ENCODE data around the gene PLEKHA8. TPM values are rescaled to one million over a fixed set of nuclear protein-coding genes. Genes with fewer than 3 reads are reported as not detected.

Gene PLEKHA8
- total RNA-seq, 1 donor from 2014 or later, result 4.8 TPM

- Histone ChIP-seq H3K27ac (peak within 1 kb of the TSS; percentile 97), H3K9me3 (peaks cover 8 to 13% of the 10 kb centered on the region in 2 donors), H3K4me1 (peaks cover 0 to 9% of the 10 kb centered on the region in 2 donors), H3K27me3 (no peaks in the 10 kb centered on the region), H3K4me3 (peak within 1 kb of the TSS; percentile 94 to 97), H3K36me3 (no peaks in the 10 kb centered on the region)
- peak in 1 of 3 experiments; percentile 26 for TF ChIP-seq CTCF (IDR thresholded peaks at IDR 0.05)
- peak in 1 of 2 donors; percentile 66 for DNase-seq (ENCODE audit: low spot score in 2 of 2)
- intact Hi-C loops (cut with DNase I), result loop anchor here (1.0 to 10.0 kb wide), 2 partner anchors 146 to 295 kb away; partner anchors contain the start of gene ZNRF2
Observed at GRCh38 chr7:29989257-29989995, 38.8 kb upstream of the PLEKHA8 start, which contains the start of gene SCRN1. Gene SCRN1, minus strand, starts transcription at chr7:29989801. Its CDS starts 20,734 bp downstream, at chr7:29969067.

- H3K4me1 ChIP-seq, result peaks cover 0 to 8% of the 10 kb centered on the region in 2 donors
- no peak overlapping the region for H3K27ac ChIP-seq
- intact Hi-C loops (cut with DNase I), result no loop called here
- H3K9me3 ChIP-seq, result peaks cover 8 to 15% of the 10 kb centered on the region in 2 donors
- no peak for DNase-seq (ENCODE audit: low spot score in 2 of 2)
- no peaks in the 10 kb centered on the region for H3K36me3 ChIP-seq
- no peak for TF ChIP-seq CTCF (IDR thresholded peaks at IDR 0.05)
- H3K4me3 ChIP-seq, result no peak overlapping the region
- no peaks in the 10 kb centered on the region for H3K27me3 ChIP-seq
Observed at GRCh38 chr7:29990931-29991330, 37.3 kb upstream of the PLEKHA8 start.

- intact Hi-C loops (cut with DNase I), result no loop called here
- no peak for TF ChIP-seq CTCF (IDR thresholded peaks at IDR 0.05)
- no peak overlapping the region for H3K4me3 ChIP-seq
Observed at GRCh38 chr7:29991937-29992336, 36.3 kb upstream of the PLEKHA8 start.

GRCh38 chr7:29993140-29993539 lies 35.1 kb upstream of the PLEKHA8 start:
- peaks cover 8 to 15% of the 10 kb centered on the region in 2 donors for H3K9me3 ChIP-seq
- no peak overlapping the region for H3K27ac ChIP-seq
- no peak for TF ChIP-seq CTCF (IDR thresholded peaks at IDR 0.05)
- no peak overlapping the region for H3K4me3 ChIP-seq
- H3K36me3 ChIP-seq, result no peaks in the 10 kb centered on the region
- H3K4me1 ChIP-seq, result peaks cover 0 to 2% of the 10 kb centered on the region in 2 donors
- intact Hi-C loops (cut with DNase I), result no loop called here
- DNase-seq (ENCODE audit: low spot score in 2 of 2), result no peak
- no peaks in the 10 kb centered on the region for H3K27me3 ChIP-seq

More at GRCh38 chr7:29991937-29992336, 36.3 kb upstream of the PLEKHA8 start:
- Histone ChIP-seq H3K9me3 (peaks cover 8 to 15% of the 10 kb centered on the region in 2 donors), H3K27me3 (no peaks in the 10 kb centered on the region), H3K4me1 (peaks cover 0 to 7% of the 10 kb centered on the region in 2 donors), H3K27ac (no peak overlapping the region), H3K36me3 (no peaks in the 10 kb centered on the region)
- DNase-seq (ENCODE audit: low spot score in 2 of 2), result no peak

DNA sequence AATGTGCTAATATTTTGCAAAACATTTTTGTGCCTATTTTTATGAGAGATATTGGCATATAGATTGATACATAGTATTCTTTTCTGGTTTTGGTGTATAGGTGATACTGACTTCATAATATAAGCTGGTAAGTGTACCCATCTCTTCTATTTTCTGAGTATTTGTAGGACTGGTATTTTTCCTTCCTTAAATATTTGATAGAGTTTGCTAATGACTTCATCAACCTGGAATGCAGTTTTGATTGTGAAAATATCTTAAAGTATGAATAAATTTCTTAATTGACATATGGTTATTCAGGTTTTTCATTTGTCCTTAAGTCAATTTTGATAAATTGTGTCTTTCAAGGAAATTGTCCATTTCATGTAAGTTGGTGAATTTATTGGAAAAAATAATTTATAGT lies 32.6 kb upstream of the PLEKHA8 start:
- Histone ChIP-seq H3K27me3 (no peaks in the 10 kb centered on the region), H3K36me3 (no peaks in the 10 kb centered on the region), H3K9me3 (peaks cover 8 to 15% of the 10 kb centered on the region in 2 donors), H3K4me3 (no peak overlapping the region), H3K27ac (no peak overlapping the region), H3K4me1 (no peaks in the 10 kb centered on the region)
- no peak for TF ChIP-seq CTCF (IDR thresholded peaks at IDR 0.05)
- DNase-seq (ENCODE audit: low spot score in 2 of 2), result no peak
- intact Hi-C loops (cut with DNase I), result no loop called here
